NCI-H2196 treated with DMSO at 0.1 percent for 48 hours (cell line): Measurements from ENCODE around the gene CUX1.

Experiments
- DNase-seq: peaks from one replicate; lab custom pipeline; 2025; ENCODE audit not compliant: unreplicated experiment; lab: John Stamatoyannopoulos, UW

Gene CUX1

DNA sequence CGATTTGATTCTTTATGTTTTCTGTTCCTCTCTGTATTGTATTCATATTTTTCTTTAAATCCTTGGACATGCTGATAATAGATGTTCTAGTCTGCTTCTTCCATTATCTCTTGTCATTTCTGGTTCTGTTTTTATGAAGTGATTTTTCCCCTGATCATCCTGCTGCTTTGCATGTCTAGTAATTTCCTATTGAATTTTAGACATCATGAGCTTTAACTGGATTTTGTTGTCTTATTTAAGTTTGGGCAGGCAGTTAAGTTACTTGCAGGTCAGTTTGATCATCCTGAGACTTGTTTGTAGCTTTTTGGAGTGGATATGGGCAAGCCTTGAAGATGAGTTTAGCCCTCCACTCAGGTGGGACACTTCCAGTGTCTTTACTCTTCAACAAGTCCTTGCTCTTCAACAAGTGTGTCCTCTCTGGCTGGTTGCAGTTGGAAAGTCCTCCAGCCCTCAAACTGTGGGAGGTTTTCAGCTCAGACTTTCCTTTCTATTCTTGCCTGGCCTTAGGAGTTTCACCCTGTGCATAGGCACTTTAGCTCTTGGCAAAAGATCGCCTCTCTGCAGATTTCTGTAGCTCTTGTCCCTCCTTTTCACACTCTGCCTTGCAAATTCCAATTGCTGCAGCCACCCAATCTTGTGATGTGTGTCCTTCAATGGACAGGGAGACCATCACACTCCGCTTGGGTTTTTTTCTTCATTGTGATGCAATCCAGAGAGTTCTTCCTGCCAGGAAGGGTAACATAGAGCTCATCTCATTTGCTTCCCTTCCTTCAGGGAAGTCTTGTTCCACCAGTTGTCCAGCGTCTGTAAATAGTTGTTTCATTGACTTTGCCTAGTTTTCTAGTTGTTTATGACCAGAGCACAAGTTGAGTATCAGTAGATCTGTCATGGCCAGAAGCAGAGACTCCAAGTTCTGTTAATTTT is 272.0 kb downstream of the CUX1 start:
- no peak for DNase-seq

- DNase-seq = no peak
These were observed 276.3 kb downstream of the CUX1 start for GRCh38 chr7:102093599-102094315.

- no peak for DNase-seq
These were observed 276.9 kb downstream of the CUX1 start for GRCh38 chr7:102094316-102094650.

DNA sequence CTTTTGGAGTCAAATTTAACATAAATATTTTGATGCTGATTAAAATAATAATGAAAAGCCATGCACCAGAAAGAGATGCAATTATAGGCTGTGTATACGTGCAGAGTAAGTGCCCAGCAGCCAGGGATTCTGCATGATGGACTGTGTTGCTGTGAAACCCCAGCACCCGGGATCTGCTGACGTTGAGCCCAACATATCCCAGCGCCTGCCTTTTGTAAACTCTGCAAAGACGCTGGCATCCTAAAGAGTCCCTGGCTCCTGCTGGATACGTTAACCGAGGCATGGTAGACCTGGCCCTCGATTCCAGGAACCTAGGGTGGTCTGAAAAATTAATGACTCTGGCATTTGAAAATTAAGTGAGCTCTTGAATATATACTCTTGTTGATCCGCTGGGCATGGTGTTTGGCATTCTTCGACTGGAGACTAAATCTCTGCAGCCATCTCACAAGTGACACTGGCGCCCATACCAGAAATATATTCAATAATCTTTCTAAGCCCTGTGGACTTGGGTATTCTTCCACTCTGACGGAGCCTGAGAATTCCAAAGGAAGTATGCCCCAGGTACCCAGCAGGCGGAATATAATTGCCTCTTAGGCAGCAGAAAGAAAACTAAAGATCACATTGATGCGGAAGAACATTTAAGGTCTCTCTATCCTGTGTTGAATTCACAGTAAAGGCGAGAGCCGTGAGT is 278.0 kb downstream of the CUX1 start:
- no peak for DNase-seq

DNA sequence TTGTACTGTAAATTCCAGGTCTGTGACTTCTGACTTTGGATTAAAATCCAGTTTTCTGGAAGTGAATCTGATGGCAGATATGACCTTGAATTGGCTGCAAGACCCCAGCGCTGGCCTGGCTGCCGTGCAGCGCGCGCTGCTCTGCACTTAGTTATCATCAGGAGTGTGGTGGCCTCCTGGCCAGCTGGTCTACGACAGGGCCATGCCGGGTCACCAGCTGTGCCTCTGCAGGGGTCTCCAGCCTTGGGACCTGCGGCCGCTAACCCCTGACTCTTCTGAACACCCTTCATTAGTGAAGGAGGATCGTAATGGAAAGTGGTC is 278.5 kb downstream of the CUX1 start:
- DNase-seq = no peak

- no peak for DNase-seq
These were observed 279.4 kb downstream of the CUX1 start for GRCh38 chr7:102096706-102097427.

DNA sequence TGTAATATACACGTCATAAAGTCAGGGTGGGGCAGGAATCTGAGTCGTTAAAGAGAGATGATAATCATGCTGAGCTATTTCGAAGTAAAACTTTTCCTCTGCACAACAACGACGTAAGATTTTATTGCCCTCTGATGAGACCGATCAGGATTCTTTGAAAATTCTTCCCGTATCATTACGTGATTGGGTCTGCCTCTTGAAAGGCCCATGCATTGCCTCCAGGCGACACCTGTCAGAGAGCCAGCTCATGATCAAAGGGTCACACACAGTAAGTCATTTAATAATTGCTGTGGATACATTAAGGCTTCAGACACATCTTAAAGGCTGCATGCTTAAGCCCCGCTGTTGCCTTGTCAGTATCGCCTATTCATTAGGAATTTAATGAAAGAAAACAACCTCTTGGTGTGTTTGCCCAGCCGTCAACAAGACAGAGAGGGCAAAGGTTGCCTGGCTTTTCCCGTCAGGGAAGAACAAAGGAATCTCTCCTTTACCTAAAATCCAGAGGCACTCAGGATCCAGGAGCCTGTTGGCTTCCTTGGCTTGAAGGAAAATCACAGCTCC is 280.3 kb downstream of the CUX1 start:
- no peak for DNase-seq

- no peak for DNase-seq
These were observed 281.6 kb downstream of the CUX1 start for GRCh38 chr7:102098986-102099385.

- DNase-seq = no peak
These were observed 282.0 kb downstream of the CUX1 start for GRCh38 chr7:102099474-102099873.

DNA sequence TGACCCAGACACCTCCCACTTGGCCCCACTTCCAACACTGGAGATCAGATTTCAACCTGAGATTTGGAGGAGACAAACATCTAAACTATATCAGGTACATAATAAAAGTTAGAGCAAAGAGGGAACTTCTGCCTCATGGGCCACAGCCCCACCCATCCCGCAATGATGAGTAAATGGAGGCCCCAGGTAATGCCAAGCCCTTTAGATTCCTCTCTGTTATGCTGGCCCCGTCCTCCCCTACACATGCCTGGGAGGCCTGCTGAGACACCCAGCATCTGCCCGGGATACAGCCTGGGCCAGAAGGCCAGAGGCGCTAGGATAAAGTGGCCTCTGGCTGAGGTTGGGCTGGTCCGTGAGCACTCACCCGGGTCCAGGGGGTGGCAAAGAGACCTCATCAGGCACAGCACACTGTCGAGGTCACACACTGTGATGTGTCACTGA is 283.7 kb downstream of the CUX1 start:
- no peak for DNase-seq

- DNase-seq = no peak
These were observed 284.5 kb downstream of the CUX1 start for GRCh38 chr7:102101926-102102325.

DNA sequence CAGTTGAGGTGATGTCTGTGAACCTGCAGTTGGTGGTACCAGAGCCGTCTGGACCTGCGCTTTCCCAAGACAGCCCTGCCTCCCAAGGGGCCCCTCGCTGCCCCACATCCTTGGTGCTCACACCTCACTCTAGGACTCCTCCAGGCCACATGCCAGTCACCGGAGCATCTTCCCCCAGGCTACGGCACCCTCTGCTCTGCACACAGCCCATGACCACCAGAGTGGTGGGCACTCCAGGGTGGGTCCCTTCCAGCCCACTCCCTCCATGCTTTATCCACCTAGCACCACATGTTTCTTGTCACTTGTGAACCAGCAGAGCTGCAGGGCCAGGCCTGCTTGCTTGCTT is 285.6 kb downstream of the CUX1 start:
- DNase-seq = no peak

- DNase-seq = no peak
These were observed 286.8 kb downstream of the CUX1 start for GRCh38 chr7:102104245-102104644.

GRCh38 chr7:102106625-102107024 is 289.2 kb downstream of the CUX1 start:
- no peak for DNase-seq

GRCh38 chr7:102107474-102108104 is 290.2 kb downstream of the CUX1 start:
- no peak for DNase-seq

DNA sequence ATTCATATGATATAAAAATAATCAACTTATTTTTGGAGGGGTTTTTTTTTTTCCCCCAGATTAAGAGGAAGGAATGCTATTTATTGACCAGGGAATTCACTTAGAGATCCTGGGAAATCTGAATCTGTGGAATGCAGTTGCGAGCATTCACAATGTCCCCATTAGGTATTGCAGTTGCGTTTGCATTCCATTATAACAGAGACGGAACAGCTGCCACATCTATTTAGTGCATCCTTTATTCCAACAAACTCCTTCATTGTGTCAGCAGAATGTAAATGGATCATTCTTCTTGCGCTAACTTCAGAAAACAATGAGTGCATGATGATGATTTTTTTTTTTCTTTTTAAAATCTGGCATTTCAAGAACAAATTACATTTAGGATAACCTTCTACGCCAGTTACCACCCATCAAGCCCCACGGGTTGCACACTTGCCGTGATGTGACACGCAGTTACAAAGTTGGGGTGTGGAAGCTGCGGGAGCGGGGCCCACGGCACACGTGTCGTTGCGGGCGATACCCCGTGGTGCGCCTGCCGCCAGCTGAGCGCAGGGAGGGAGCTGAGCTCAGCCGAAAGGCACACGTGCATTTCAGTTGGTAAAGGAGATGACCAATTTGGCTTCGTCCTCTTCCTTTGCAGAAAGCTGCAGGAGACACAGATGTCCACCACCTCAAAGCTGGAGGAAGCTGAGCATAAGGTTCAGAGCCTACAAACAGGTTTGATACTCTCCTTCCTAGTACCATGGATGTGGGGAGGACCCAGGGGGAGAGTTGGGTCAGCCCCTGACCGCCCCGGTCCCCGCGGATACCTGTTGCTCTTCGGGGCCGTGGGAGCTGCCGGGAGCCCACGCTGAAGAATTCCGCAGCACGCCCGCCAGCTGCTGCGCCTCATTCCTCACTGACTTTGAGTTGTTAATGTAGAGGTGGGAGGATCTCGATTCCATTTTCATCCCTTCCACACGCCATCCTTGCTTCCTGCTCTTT is 293.9 kb downstream of the CUX1 start:
- no peak for DNase-seq

GRCh38 chr7:102115181-102115580 is 297.8 kb downstream of the CUX1 start:
- no peak for DNase-seq

GRCh38 chr7:102115931-102116330 is 298.5 kb downstream of the CUX1 start:
- DNase-seq = no peak

DNA sequence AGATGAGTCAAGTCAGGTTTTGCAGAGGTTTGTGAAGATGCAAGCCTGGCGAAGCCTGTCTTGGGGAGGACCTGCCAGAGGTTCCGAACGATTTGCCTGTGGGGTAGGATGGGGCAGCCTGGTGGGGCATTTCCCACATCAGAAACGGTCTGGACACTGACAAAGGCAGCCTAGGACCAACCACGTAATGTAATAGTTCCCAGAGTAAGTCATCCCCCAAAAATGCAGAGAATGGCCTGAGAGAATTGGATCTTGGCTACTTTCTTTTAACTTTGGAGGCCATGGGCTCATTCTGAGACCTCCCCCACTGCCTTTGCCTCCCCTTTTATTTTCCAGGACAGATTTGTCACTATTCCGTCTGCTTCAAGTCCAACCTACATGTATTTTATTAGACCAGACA is 300.3 kb downstream of the CUX1 start:
- DNase-seq = no peak
